HEK293T (cell line): Measurements from ENCODE around the gene ADD1.

Source experiments
- CTCF ChIA-PET: fragments of 350-600 bp; formaldehyde crosslinking; extraction: SDS; loops from one replicate; lab custom pipeline; 2021; ENCODE audit warnings: antibody characterized with exemption, inconsistent platforms; lab: Yijun Ruan, JAX
- POLR2A ChIA-PET: fragments of 350-600 bp; formaldehyde crosslinking; extraction: SDS; loops from one replicate; lab custom pipeline; 2020; ENCODE audit warnings: antibody characterized with exemption, inconsistent platforms; lab: Yijun Ruan, JAX
- DNase-seq: peaks from one replicate; pipeline ENCODE4 v3.0.0; 2012; ENCODE audit warnings: mixed read lengths; ENCODE audit errors: extremely low spot score
- ARNT ChIP-seq: fragments of 450-650 bp; IDR thresholded peaks from 2 replicates; pipeline ENCODE4 v1.6.1; 2017; ENCODE audit warnings: mild to moderate bottlenecking
- BHLHE40 ChIP-seq: fragments of 450-650 bp; IDR thresholded peaks from 2 replicates; pipeline ENCODE4 v1.6.1; 2016; ENCODE audit warnings: mild to moderate bottlenecking, moderate library complexity, borderline replicate concordance
- CTBP1 ChIP-seq: fragments of 450-650 bp; IDR thresholded peaks from 2 replicates; pipeline ENCODE4 v1.6.1; 2016; ENCODE audit warnings: borderline replicate concordance
- ELF4 ChIP-seq: fragments of 450-650 bp; IDR thresholded peaks from 2 replicates; pipeline ENCODE4 v1.6.1; 2017; ENCODE audit warnings: antibody characterized with exemption
- FOXA1 ChIP-seq: fragments of 450-650 bp; IDR thresholded peaks from 2 replicates; pipeline ENCODE4 v1.6.1; 2016; ENCODE audit warnings: mild to moderate bottlenecking
- FOXK2 ChIP-seq: fragments of 450-650 bp; IDR thresholded peaks from 2 replicates; pipeline ENCODE4 v1.6.1; 2016; ENCODE audit warnings: mild to moderate bottlenecking
- FOXM1 ChIP-seq: fragments of 450-650 bp; IDR thresholded peaks from 2 replicates; pipeline ENCODE4 v1.6.1; 2017; ENCODE audit warnings: mild to moderate bottlenecking, borderline replicate concordance
- HDGF ChIP-seq: fragments of 450-650 bp; IDR thresholded peaks from 2 replicates; pipeline ENCODE4 v1.6.1; 2017; ENCODE audit warnings: antibody characterized with exemption, borderline replicate concordance
- L3MBTL2 ChIP-seq: fragments of 450-650 bp; conservative IDR thresholded peaks from 2 replicates; pipeline ENCODE4 v1.6.1; 2016; ENCODE audit warnings: mild to moderate bottlenecking
- LEF1 ChIP-seq: fragments of 450-650 bp; IDR thresholded peaks from 2 replicates; pipeline ENCODE4 v1.6.1; 2017; ENCODE audit warnings: mild to moderate bottlenecking, borderline replicate concordance
- NFRKB ChIP-seq: fragments of 450-650 bp; IDR thresholded peaks from 2 replicates; pipeline ENCODE4 v1.6.1; 2016; ENCODE audit warnings: mild to moderate bottlenecking, moderate library complexity
- SP1 ChIP-seq: fragments of 450-650 bp; IDR thresholded peaks from 2 replicates; pipeline ENCODE4 v1.6.1; 2017
- SUZ12 ChIP-seq: fragments of 450-650 bp; IDR thresholded peaks from 2 replicates; pipeline ENCODE4 v1.6.1; 2016; ENCODE audit warnings: mild to moderate bottlenecking
- TARDBP ChIP-seq: fragments of 450-650 bp; IDR thresholded peaks from 2 replicates; pipeline ENCODE4 v1.6.1; 2016
- ZNF384 ChIP-seq: fragments of 450-650 bp; IDR thresholded peaks from 2 replicates; pipeline ENCODE4 v1.6.1; 2016
- TF ChIP-seq, protein P1 (sequence below): fragments of 450-650 bp; IDR thresholded peaks from 2 replicates; pipeline ENCODE4 v1.6.1; 2016

The ADD1 gene

GRCh38 chr4:2829321-2829932, 14.2 kb upstream of the ADD1 start:
- POLR2A ChIA-PET, result no interaction called here
- CTCF ChIA-PET, result no interaction called here
- DNase-seq, result no peak
- no peak for TF ChIP-seq ARNT
- no peak for TF ChIP-seq ELF4
- no peak for TF ChIP-seq SUZ12
- no peak for TF ChIP-seq BHLHE40
- no peak for TF ChIP-seq FOXM1
- TF ChIP-seq SP1, result no peak
- no peak for TF ChIP-seq L3MBTL2
- TF ChIP-seq CTBP1, result no peak
- no peak for TF ChIP-seq TARDBP
- TF ChIP-seq ZNF384, result no peak
- TF ChIP-seq HDGF, result no peak
- TF ChIP-seq NFRKB, result no peak
- TF ChIP-seq FOXA1, result no peak
- TF ChIP-seq, protein P1, sequence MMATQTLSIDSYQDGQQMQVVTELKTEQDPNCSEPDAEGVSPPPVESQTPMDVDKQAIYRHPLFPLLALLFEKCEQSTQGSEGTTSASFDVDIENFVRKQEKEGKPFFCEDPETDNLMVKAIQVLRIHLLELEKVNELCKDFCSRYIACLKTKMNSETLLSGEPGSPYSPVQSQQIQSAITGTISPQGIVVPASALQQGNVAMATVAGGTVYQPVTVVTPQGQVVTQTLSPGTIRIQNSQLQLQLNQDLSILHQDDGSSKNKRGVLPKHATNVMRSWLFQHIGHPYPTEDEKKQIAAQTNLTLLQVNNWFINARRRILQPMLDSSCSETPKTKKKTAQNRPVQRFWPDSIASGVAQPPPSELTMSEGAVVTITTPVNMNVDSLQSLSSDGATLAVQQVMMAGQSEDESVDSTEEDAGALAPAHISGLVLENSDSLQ, result no peak
- no peak for TF ChIP-seq FOXK2
- no peak for TF ChIP-seq LEF1

GRCh38 chr4:2829933-2830451, 13.7 kb upstream of the ADD1 start:
- ChIA-PET CTCF (no interaction called here), POLR2A (no interaction called here)
- TF ChIP-seq NFRKB, result no peak
- no peak for TF ChIP-seq CTBP1
- TF ChIP-seq HDGF, result no peak
- TF ChIP-seq FOXK2, result no peak
- DNase-seq, result no peak

GRCh38 chr4:2830632-2831610, 12.7 kb upstream of the ADD1 start:
- TF ChIP-seq FOXK2 (no peak), SUZ12 (no peak), CTBP1 (no peak), ELF4 (no peak), L3MBTL2 (no peak), LEF1 (no peak), ZNF384 (no peak), BHLHE40 (no peak)
- ChIA-PET CTCF (no interaction called here), POLR2A (interaction anchor here (1.2 kb wide), 1 partner anchor 14 kb away, joined by 5 read pairs; no protein-coding TSS in a partner anchor)
- DNase-seq, result no peak

DNA sequence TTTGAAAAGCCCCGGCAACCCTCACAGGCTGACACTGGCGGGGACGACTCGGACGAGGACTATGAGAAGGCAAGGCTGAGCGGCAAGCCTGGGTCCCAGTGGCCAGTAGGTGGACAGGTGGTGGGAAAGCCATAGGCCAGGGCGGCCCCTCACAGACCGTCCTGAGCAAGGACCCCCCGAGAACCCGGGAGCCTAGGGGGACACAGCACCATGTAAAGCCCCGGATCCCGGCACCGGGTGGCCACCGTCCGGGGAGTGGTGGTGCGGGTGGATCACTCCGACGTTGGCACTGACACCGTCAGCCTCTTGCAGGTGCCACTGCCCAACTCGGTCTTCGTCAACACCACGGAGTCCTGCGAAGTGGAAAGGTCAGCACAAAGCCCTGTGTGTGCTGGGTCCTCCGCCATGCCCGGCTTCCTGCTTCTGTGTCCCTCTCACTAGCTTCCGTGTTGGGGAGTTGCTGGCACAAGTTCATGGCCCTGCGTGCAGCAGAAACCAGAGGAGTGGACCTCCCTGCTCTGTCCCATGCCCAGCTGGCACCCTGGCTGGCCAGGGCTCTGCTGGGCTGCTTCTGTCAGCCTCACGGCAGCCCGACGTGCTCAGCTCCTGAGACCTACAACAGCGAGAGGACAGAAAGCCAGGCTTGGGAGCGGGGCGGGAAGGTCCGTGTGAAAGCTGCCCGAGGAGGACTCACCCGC, 11.9 kb upstream of the ADD1 start:
- POLR2A ChIA-PET, result interaction anchor here (1.2 kb wide), 1 partner anchor 13 kb away, joined by 5 read pairs; no protein-coding TSS in a partner anchor
- TF ChIP-seq BHLHE40, result no peak
- TF ChIP-seq L3MBTL2, result no peak
- no peak for TF ChIP-seq FOXM1
- TF ChIP-seq ZNF384, result no peak
- DNase-seq, result no peak
- CTCF ChIA-PET, result no interaction called here

DNA sequence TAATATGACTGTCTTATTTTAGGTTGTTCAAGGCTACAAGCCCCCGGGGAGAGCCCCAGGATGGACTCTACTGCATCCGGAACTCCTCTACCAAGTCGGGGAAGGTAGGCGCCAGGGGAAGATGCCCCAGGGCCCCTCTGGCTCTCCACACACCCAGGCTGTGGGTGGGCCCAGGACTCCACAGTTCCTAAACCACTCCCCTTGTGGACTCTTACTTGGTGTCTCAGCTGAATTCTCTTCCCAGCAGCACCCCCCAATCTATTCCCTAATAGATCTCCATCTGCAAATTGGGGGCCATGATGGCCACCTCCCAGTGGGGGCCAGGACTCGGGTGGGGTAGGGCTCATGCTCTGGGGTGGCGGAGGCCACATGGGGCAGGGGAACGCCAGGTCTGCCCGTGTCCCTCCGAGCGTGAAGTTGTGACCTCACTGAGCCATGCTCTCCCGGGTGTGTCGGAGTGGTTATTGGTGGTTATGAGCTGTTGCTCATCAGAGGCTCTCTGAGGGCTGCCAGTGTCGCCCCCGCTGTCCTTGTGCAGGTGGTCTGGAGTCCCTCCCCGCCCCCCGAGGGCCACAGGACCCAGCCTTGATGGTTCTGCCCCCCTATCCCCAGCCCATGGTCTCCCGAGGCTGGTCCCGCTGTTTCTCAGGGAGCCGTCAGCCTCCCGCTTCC, 11.2 kb upstream of the ADD1 start:
- no peak for TF ChIP-seq FOXA1
- TF ChIP-seq LEF1, result no peak
- TF ChIP-seq NFRKB, result no peak
- no peak for TF ChIP-seq TARDBP
- no peak for TF ChIP-seq FOXK2
- no peak for TF ChIP-seq ELF4
- no peak for TF ChIP-seq CTBP1
- no peak for TF ChIP-seq L3MBTL2
- TF ChIP-seq ARNT, result no peak
- TF ChIP-seq SUZ12, result no peak
- TF ChIP-seq HDGF, result no peak
- TF ChIP-seq SP1, result no peak
- no peak for TF ChIP-seq FOXM1
- TF ChIP-seq, protein P1, result no peak
- no peak for DNase-seq
- CTCF ChIA-PET, result no interaction called here
- POLR2A ChIA-PET, result no interaction called here
